Panc1 (cell line): ENCODE measurements around the gene CNGA4.

Experiments
- CTCF ChIP-seq: fragments of 450-650 bp; IDR thresholded peaks from 2 replicates; pipeline ENCODE4 v1.5.1; 2017; ENCODE audit warnings: mild to moderate bottlenecking
- POLR2AphosphoS5 ChIP-seq: IDR thresholded peaks from 2 replicates; pipeline ENCODE4 v1.6.1; 2012; ENCODE audit warnings: mild to moderate bottlenecking, low read depth, low read length, moderate library complexity
- SIN3A ChIP-seq: IDR thresholded peaks from 2 replicates; pipeline ENCODE4 v1.6.1; 2012; ENCODE audit warnings: low read depth, mild to moderate bottlenecking, low read length, moderate library complexity, borderline replicate concordance; ENCODE audit not compliant: insufficient read depth
- TF ChIP-seq, protein P1 (sequence below), 2 experiments: IDR thresholded peaks; 2 replicates each; pipeline ENCODE4 v1.6.1; 2011 to 2012; ENCODE audit warnings: low read depth in 2 of 2, control low read depth in 1 of 2, low read length in 1 of 2, mild to moderate bottlenecking in 1 of 2, moderate library complexity in 1 of 2; ENCODE audit not compliant: insufficient read depth in 1 of 2

DNA sequence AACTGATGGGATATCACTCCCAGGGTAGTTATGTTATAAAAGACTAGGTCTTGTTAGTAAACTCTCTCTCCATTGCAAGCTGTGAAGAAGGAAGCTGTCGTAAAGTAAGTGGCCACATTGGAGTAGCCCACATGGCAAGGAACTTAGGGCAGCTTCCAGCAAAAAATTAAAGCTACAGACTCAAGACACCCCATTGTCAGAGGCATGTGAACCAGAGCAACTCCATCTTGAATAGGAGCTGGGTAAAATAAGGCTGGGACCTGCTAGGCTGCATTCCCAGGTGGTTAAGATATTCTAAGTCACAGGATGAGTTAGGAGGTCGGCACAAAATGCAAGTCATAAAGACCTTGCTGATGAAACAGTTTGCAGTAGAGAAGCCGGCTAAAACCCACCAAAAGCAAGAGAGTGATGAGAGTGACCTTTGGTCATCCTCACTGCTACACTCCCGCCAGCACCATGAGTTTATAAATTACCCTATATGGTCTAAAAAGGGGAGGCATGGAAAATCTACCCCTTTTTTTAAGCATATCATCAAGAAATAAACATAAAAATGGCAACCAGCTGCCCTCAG, 44.6 kb downstream of the CNGA4 start:
- TF ChIP-seq CTCF (no peak), SIN3A (no peak), POLR2AphosphoS5 (no peak)
- TF ChIP-seq, protein P1, sequence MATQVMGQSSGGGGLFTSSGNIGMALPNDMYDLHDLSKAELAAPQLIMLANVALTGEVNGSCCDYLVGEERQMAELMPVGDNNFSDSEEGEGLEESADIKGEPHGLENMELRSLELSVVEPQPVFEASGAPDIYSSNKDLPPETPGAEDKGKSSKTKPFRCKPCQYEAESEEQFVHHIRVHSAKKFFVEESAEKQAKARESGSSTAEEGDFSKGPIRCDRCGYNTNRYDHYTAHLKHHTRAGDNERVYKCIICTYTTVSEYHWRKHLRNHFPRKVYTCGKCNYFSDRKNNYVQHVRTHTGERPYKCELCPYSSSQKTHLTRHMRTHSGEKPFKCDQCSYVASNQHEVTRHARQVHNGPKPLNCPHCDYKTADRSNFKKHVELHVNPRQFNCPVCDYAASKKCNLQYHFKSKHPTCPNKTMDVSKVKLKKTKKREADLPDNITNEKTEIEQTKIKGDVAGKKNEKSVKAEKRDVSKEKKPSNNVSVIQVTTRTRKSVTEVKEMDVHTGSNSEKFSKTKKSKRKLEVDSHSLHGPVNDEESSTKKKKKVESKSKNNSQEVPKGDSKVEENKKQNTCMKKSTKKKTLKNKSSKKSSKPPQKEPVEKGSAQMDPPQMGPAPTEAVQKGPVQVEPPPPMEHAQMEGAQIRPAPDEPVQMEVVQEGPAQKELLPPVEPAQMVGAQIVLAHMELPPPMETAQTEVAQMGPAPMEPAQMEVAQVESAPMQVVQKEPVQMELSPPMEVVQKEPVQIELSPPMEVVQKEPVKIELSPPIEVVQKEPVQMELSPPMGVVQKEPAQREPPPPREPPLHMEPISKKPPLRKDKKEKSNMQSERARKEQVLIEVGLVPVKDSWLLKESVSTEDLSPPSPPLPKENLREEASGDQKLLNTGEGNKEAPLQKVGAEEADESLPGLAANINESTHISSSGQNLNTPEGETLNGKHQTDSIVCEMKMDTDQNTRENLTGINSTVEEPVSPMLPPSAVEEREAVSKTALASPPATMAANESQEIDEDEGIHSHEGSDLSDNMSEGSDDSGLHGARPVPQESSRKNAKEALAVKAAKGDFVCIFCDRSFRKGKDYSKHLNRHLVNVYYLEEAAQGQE (IDR thresholded peaks at IDR 0.05; ENCODE audit: insufficient read depth in 1 of 2, low read depth in 2 of 2, low read length in 1 of 2): no peak
